Renal cortical epithelial cell (primary cell): ENCODE data around the gene NAALADL2. TPM values are rescaled to one million over a fixed set of nuclear protein-coding genes. Genes with fewer than 3 reads are reported as not detected.
A peak's percentile ranks its signal among the peaks of the same experiment; 100 is the strongest.
"Not testable (repeated sequence)": the region's sequence is repeated elsewhere in the genome, so short reads cannot be mapped to it uniquely, and the experiment has no call there.

Source experiments
- DNase-seq: peaks from one replicate; pipeline ENCODE4 v3.0.0-alpha.2; 2011; ENCODE audit warnings: low read depth
- total RNA-seq: library from RNA; depleted of rRNA; stranded (reverse); fragments of >200 nt; gene quantifications from 2 replicates; pipeline ENCODE4 v1.2.3, GENCODE V29; 2014

NAALADL2 gene
- total RNA-seq, 1 donor from 2014 or later = 6.0 TPM

DNA sequence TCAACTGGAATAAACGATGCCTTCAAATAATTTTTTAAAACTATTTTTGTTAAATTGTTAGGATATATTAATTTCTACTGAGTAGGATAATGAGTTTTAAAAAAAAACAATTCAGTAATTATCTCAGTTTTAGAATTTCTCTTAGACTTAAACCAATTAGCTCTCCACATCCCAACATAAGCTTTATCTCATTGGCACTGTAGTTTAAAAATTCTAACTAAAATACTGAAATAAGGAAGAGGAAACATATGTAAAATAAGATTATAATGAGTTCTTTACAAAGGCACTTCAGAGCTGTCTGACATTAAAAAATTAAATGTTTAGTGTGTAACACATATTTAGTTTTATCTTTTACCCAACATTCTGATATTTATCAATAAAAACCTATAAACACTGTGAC lies 558.3 kb downstream of the NAALADL2 start:
- no peak for DNase-seq

GRCh38 chr3:175421902-175422301 lies 562.8 kb downstream of the NAALADL2 start:
- no peak for DNase-seq

- DNase-seq = peak; percentile 31
These were observed 563.6 kb downstream of the NAALADL2 start for GRCh38 chr3:175422744-175423143.

- not testable (repeated sequence) for DNase-seq
These were observed 564.7 kb downstream of the NAALADL2 start for GRCh38 chr3:175423848-175424247.

DNA sequence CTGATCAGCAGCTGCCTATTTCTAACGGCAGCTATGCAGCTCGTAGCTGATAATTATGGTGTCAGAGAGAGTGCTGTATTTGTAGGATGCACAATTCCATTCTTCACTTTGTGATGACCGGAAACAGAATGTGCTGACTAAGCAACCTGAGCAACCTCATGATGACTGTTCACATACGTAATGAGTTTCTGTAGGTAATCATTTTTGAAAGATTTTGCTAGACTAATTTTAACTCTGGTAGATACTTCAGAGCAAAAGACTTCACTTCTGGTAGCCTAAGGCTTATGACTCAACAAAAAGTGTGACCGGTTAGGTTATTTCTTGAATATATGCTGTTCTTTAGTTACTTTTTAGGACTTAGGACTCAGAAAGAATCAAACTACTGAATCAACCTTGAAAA lies 567.7 kb downstream of the NAALADL2 start:
- DNase-seq = peak; percentile 84

DNA sequence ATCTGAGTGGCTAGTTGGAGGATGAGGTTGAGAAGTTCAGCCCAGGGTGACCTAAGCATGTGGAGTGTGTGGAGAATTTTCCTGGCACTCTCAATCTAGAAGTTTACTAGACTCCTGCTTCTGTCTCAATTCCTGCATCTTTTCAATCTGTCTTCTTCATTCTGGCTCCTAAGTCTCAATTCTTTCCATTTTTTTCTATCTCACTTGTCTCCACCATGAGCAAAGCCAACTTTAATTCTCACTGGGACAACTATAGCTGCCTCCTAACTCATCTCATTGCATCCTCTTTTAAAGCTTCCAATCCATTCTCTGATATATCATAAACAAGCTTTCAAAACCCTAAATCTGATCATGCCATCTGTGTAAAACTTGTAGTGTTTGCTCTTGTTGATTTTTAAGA lies 569.3 kb downstream of the NAALADL2 start:
- peak; percentile 1 for DNase-seq

DNA sequence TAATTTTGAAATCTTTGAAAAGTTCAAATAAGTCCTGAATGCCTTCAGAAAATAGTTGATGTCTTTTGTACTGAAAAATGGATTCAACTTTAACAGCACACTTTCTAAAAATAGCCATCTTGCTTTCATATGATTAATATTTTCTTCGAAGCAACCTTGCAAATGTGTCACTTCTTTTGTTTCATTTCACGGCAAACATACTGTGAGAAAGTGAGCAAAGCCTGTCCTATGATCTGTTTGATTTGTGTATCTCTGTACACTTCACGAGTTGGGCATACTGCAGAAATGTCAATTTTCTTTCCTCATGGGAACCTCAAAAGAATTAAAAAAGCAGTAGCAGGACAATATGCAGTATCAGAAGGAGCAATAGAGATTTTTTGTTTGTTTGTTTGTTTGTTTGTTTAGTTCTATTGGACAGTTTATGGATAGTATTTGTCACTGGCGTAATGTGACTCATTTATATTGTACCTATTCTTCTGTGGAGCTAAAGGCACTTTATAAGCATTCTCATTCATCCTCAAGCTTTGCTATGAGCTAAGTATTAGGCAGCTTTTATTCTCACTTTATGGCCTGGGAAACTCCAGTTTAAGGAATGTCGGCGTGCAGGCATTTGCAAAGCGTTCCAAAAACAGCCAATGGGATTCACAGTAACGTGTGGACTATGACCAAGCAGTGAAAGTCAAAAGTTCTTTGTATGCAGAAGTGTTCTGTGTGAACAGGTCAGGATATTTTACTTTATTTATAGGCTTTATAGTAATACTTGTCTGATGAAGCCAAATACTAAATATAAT lies 572.0 kb downstream of the NAALADL2 start:
- DNase-seq = peak; percentile 70

GRCh38 chr3:175432376-175433025 lies 573.4 kb downstream of the NAALADL2 start:
- peak; percentile 68 for DNase-seq

- peak; percentile 63 for DNase-seq
These were observed 574.0 kb downstream of the NAALADL2 start for GRCh38 chr3:175433026-175433674.

DNA sequence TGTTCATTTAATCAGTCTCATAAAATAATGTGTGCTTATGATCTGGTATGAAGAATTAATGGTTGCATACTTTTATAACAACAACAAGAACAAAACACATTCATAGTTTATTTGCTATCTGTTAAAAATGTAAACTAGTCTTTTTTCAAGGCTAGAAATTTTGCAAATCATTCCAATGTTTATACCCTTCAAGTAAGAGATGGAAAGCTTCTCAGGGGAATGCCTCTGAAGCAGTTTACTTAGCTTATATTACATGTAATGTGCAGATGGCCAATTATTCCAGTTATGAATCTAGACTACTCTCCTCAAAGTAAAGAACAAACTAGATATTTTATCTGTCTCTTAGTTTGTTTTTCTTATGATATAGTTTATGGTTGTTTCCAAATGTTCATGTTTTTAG lies 575.4 kb downstream of the NAALADL2 start:
- no peak for DNase-seq

GRCh38 chr3:175443682-175444081 lies 584.5 kb downstream of the NAALADL2 start:
- no peak for DNase-seq

GRCh38 chr3:175445741-175446140 lies 586.6 kb downstream of the NAALADL2 start:
- DNase-seq = no peak

GRCh38 chr3:175447521-175447920 lies 588.4 kb downstream of the NAALADL2 start:
- DNase-seq = no peak

DNA sequence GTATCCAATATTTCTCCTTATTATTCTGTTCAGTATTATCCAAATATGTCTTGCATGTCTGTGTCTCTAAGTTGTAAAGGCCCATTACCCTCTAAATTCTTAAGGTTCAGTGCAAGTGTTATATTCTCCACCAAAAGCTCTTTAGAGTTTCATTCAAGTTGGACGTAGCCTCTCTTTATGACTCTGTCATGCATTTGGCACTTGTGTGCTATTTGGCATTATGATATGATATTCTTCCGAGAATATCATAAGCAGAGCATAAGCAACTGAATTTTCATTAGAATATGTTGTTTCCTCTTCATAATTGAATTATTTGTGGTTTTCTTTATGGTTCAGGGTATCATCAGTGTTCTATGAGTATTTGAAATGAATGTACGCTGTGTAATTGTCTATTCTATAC lies 594.2 kb downstream of the NAALADL2 start:
- no peak for DNase-seq

GRCh38 chr3:175456466-175456865 lies 597.3 kb downstream of the NAALADL2 start:
- peak; percentile 92 for DNase-seq

GRCh38 chr3:175457301-175457700 lies 598.2 kb downstream of the NAALADL2 start:
- no peak for DNase-seq

GRCh38 chr3:175460849-175461399 lies 601.8 kb downstream of the NAALADL2 start:
- DNase-seq = not testable (repeated sequence)

DNA sequence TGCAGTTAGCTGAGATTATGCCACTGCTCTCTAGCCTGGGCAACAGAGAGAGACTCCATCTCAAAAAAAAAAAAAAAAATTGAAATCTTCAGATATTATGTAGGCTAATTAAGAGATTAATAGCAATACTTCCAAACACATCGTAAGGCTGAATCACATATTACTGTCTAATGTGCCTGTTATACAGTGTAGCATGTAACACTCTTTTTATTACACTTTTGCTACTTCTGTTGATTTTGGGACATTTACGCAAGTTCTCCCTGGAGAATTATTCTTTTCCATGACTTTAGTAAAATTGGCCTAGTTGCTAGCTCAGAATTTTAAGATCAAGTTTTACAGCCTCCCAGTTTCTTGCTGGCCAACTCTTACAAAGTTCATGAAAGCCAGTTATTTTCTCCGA lies 605.2 kb downstream of the NAALADL2 start:
- no peak for DNase-seq

- no peak for DNase-seq
These were observed 610.0 kb downstream of the NAALADL2 start for GRCh38 chr3:175469124-175469523.

DNA sequence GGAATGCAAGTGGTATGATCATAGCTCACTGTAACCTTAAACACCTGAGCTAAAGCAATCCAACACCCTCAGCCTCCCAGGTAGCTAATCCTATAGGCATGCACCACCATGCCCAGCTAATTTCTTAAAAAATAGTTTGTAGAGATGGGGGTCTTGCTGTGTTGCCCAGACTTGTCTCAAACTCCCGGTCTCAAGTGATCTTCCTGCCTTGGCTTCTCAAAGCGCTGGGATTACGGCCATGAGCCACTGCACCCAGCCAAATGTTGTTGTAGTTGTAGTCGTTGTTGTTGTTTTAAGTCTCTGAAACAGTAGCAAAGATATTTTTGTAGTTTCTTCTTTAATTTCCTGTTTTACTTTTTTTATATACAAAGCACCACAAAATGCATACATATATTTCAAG lies 616.6 kb downstream of the NAALADL2 start:
- no peak for DNase-seq

GRCh38 chr3:175476489-175476888 lies 617.4 kb downstream of the NAALADL2 start:
- no peak for DNase-seq

GRCh38 chr3:175477651-175478224 lies 618.6 kb downstream of the NAALADL2 start:
- DNase-seq = no peak
